NCI-H2081 treated with DMSO at 0.1 percent for 48 hours (cell line): ENCODE data around the gene DDHD1.

Experiments used
- DNase-seq: peaks from one replicate; lab custom pipeline; 2025; lab: John Stamatoyannopoulos, UW

The DDHD1 gene

GRCh38 chr14:53034036-53034435, 119.1 kb downstream of the DDHD1 start:
- DNase-seq, result no peak

- no peak for DNase-seq
Observed at GRCh38 chr14:53032838-53033390, 120.2 kb downstream of the DDHD1 start.

GRCh38 chr14:53032161-53032803, 120.8 kb downstream of the DDHD1 start:
- no peak for DNase-seq

- DNase-seq, result no peak
Observed at GRCh38 chr14:53027562-53027961, 125.6 kb downstream of the DDHD1 start.

- no peak for DNase-seq
Observed at GRCh38 chr14:53027041-53027440, 126.1 kb downstream of the DDHD1 start.

GRCh38 chr14:53023325-53023724, 129.8 kb downstream of the DDHD1 start:
- no peak for DNase-seq

- no peak for DNase-seq
Observed at GRCh38 chr14:53022593-53022992, 130.5 kb downstream of the DDHD1 start.

GRCh38 chr14:53020193-53020932, 132.8 kb downstream of the DDHD1 start:
- no peak for DNase-seq

- no peak for DNase-seq
Observed at GRCh38 chr14:53019406-53019805, 133.7 kb downstream of the DDHD1 start.

GRCh38 chr14:53017837-53018236, 135.3 kb downstream of the DDHD1 start:
- no peak for DNase-seq

GRCh38 chr14:53016919-53017318, 136.2 kb downstream of the DDHD1 start:
- DNase-seq, result no peak

GRCh38 chr14:53016491-53016890, 136.6 kb downstream of the DDHD1 start:
- DNase-seq, result no peak

- DNase-seq, result no peak
Observed at GRCh38 chr14:53011053-53011462, 142.1 kb downstream of the DDHD1 start.

- DNase-seq, result no peak
Observed at GRCh38 chr14:53010193-53011040, 142.7 kb downstream of the DDHD1 start.

- DNase-seq, result no peak
Observed at GRCh38 chr14:53006931-53007562, 146.1 kb downstream of the DDHD1 start.

- DNase-seq, result no peak
Observed at GRCh38 chr14:53004976-53005375, 148.1 kb downstream of the DDHD1 start.

- no peak for DNase-seq
Observed at GRCh38 chr14:53003776-53004175, 149.3 kb downstream of the DDHD1 start.

GRCh38 chr14:53002576-53002975, 150.5 kb downstream of the DDHD1 start:
- DNase-seq, result no peak

GRCh38 chr14:53001787-53002378, 151.2 kb downstream of the DDHD1 start:
- DNase-seq, result no peak

GRCh38 chr14:52998376-52999015, 154.6 kb downstream of the DDHD1 start:
- no peak for DNase-seq

GRCh38 chr14:52996493-52996892, 156.6 kb downstream of the DDHD1 start:
- DNase-seq, result no peak
